ENCODE data around the gene RARRES2. TPM values are rescaled to one million over a fixed set of nuclear protein-coding genes. Genes with fewer than 3 reads are reported as not detected.

RARRES2 gene
- polyA plus RNA-seq, 12 donors = 36.6 to 55.1 (median 47.5) TPM; not detected in 1

DNA sequence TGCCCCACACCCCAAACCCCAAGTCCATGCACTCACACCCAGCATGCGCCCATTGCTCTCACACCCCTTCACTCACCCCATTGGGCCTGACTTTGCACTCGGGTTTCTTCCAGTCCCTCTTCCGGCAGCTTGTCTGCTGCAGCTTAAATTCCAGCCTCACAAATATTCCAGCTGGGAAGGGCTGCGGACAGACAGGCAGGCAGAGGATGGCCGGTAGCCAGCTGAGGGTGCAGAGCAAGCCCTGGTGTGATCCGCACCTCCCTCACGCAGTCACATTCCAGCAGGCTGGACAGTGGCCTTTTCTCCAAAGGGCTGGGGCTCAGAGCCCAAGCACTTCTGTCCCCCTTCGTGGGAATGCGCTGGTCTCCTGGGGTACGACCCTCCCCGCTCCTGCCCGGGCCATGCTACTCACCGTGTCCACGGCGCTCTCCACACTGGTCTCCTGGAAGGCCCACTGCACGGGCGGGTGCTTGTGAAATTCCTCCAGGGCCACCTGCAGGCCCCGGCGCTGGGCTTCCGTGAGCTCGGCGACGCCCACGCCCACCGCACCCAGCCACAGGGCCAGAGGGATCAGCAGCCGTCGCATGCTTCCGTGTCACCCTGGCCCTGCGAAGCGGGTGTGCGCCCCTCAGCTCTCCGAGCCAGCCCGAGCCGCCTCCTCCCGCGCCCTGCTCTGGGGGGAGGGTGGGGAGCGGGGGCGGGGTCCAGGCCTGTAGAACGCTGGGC is 1.2 kb downstream of the RARRES2 start:
- no peak for DNase-seq

DNA sequence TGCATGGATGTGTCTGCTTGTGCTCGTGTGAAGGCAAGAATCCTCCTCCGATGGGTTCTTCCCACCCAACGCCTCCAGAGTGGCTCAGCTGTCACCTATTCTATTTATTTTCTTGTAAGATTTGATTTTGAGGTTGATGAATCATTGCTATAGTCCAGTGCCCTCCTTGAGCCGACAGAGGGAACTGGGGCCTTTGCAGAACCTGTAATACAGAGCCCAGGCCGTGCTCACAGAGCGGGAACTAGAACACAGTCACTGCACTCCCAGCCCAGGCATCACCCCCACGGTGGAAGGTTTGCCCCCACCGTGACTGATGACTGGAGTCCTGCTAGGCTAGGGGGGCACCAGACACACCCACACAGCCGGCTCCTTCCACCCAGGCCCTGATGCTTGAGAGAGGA is 2.0 kb downstream of the RARRES2 start:
- DNase-seq = no peak

DNA sequence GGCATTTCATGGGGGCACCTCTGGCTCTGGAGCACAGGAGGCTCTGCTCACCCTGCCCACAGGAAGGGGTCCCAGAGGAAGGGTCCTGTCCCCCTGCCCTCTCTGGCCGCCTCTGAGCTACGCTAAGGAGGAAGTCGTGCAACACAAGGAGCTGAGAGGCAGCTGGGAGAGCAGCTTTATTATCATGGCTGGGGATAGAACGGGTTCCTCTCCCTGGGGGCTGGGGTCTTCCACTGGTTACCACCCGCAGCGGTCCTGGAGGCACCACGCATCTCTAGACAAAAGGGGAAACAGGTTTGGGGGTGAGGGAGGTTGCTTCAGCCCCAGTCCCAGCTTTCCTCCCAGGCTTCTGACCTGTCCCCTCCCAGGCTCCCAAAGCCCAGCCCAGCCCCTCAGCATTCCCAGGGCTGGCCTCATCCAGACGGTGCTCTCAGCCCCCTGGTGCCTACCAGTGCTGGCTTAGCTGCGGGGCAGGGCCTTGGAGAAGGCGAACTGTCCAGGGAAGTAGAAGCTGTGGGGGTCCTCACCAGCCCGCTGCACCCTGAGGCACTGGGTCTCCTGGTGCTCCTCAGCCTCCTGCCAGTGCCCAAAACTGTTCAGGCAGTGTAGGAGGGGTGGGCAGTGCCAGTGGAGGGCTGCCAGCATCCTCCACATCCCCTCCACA is 3.1 kb downstream of the RARRES2 start:
- DNase-seq = no peak

DNA sequence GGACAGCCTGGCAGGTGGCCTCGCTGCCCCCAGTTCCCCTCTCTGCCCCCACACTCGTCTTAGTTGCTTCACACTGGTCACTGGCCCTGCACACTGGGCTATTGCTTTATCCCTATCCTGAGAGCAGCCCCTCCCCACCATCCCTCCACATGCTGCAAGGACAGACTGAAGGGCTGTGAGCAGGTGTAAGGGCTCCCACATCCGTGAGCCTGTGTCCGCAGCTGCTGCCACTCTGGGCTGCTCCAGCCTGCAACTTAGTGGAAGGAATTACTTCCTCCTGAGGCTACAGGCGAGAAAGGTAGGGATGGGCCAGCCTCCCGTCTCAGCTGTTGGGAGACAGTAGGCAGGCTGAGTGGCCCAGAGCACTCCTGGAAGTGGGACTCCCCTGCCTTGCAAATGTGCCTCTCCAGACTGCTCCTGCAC is 3.8 kb downstream of the RARRES2 start:
- DNase-seq = no peak

DNA sequence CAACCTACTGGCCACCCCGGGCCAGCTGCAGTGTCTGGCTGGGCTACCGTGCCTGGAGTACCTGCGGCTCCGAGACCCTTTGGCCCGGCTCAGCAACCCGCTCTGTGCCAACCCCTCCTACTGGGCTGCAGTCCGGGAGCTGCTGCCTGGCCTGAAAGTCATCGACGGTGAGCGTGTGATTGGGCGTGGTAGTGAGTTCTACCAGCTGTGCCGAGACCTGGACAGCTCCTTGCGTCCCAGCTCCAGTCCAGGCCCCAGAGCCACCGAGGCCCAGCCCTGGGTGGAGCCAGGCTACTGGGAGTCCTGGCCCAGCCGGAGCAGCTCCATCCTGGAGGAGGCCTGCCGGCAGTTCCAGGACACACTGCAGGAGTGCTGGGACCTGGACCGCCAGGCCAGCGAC is 4.2 kb downstream of the RARRES2 start:
- no peak for DNase-seq

DNA sequence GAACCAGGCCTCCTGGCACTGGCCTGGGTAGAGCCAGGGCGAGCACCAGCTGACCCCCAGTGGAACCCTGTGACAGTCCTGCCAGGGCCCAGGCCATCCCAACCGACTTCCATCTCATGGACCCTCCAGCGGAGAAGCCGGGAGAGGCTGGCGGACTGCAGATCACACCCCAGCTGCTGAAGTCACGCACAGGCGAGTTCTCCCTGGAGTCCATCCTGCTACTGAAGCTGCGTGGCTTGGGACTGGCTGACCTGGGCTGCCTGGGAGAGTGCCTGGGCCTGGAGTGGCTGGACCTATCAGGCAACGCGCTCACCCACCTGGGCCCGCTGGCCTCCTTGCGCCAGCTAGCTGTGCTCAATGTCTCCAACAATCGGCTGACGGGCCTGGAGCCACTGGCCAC is 4.7 kb downstream of the RARRES2 start:
- no peak for DNase-seq

DNA sequence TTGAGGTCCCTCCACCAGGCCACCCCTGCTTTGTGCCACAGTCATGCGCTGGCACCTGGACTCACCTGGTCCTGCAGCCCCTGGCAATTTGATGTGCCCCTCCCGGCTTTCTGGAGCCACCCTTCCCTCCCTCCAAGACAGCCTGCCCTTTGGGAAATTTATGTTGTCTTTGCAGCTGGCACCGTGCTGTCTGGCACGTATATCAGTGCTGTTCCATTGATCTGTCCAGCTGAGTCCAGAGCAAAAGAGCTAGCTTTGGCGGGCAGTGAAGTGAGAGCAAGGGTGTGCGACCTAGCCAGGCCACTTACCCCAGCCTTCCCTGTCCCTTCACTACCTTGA is 5.7 kb downstream of the RARRES2 start:
- no peak for DNase-seq

DNA sequence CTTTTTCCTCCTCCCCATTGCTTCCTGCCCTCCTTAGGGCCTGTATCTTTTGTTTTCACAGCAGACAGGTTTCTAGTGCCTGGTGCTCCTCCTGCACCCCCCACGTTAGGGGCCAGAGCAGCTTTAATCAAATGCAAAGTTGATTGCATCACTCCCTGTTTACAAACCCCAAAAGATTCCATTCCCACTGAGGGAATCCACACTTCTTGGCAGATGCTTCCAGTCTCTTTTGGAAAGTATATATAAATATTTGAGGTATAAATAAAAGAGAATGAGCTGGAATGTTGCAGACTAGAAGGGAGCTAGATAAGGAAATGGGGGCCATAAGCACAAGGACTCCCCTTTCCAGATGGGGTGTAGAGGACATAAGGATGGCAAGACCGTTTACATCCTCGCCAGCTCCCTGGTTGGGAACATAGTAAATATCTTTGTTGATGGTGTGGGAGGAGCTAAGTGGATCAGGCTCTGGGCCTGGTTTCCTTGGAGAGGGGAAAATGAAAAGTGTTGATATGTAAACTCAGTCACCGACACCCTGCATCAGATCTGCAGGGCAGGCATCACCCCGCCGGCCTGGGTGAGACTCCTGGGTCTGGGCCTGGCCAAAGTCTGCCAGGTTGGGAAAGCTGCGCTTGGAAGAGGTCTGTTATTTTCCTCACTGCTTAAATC is 6.2 kb downstream of the RARRES2 start:
- DNase-seq = no peak

DNA sequence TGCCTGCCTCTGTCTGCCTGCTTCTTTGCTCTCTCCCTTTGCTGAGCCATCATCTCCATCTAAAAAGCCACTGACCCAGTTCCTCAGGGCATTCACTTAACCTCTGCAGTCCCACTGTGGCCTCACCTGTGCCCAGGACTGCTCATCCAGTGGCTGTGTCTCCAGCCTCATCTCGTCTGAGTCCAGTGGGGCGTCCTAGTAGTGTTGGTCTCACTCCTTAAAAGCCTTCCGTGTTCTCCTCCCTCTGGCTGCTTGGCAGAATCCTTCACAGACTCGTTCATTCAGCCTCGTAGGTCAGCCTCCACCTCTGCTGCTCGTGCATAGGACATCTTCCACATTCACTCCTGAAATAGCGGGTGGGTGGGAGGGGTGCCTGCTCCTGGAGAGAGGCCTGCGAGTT is 7.3 kb downstream of the RARRES2 start:
- no peak for DNase-seq

DNA sequence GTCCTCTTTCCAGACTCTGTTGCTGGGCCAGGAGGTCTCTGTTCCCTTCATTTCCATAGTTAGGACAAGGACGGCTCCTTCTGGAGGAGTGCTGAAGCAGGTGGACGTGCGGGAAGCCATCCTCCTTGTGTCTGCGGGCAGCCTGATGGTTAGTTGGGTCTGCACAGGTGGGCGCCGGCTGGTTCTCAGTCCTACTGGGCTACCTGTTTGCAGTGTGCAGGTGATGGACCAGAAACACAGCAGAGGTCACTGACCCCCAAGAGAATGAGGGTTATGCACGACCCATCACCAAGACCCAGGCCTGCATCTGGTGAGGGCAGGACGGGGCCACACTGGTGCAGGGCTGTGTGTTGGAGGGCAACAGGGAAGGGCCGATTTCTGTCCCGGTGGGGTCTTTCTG is 7.8 kb downstream of the RARRES2 start:
- DNase-seq = no peak

DNA sequence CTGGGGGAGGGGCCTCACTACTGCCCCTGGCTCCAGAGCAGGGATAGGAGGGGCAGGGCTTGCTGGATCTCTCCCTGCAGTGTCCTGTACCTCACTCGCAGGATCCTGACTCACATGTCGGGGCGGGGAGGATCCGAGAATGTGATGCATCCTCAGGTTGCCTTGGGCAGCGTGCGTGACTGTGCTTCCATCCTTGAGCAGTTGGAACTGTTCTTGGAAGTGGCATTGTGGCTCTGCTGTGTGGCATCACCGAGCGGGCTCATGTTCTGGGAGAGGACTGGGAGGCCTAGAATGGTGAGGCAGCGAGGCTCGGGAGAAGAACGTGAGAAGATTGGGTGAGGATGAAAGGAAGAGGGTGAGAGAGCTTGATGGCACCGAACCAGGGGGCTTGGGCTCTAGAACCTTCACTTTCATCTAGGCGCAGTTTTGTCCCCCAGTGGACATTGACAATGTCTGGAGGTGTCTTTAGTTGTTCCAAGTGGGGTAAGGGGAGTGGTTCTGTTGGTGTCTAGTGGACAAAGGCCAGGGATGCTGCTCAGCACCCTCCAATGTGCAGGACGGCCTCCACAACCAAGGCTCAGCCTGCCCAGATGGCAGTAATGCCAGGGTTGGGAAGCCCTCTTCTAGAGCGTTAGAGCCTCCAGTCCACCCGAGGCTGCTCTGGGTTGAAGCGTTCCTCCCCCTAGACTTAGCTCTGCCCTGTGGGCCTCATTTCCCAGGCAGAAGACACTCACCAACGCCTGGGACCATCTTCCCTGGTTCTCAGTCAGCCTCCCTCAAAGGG is 8.4 kb downstream of the RARRES2 start:
- DNase-seq = no peak

DNA sequence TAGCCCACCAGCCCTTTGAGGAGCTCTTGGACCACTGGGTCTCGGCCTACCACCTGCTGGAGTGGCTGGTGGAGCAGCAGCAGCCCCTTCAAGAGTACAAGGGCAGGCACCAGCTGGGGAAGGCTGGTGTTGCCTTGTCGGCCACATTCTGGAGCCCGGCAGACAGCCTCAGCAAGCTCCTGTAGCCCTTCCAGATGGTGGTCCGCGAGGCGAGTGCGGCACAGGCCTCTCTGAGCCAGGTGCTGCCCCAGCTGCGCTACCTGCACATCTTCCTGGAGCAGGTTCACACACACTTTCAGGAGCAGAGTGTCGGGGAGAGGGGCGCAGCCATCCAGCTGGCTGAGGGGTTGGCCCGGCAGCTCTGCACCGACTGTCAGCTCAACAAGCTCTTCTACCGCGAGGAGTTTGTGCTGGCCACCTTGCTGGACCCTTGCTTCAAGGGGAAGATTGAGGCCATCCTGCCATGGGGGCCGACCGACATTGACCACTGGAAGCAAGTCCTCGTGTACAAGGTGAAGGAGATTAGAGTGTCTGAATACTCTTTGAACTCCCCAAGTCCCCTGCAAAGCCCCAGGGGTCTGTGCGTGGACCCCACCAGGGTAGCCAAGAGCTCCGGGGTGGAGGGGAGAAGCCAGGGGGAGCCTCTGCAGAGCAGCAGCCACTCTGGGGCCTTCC is 11.1 kb downstream of the RARRES2 start:
- DNase-seq = no peak

DNA sequence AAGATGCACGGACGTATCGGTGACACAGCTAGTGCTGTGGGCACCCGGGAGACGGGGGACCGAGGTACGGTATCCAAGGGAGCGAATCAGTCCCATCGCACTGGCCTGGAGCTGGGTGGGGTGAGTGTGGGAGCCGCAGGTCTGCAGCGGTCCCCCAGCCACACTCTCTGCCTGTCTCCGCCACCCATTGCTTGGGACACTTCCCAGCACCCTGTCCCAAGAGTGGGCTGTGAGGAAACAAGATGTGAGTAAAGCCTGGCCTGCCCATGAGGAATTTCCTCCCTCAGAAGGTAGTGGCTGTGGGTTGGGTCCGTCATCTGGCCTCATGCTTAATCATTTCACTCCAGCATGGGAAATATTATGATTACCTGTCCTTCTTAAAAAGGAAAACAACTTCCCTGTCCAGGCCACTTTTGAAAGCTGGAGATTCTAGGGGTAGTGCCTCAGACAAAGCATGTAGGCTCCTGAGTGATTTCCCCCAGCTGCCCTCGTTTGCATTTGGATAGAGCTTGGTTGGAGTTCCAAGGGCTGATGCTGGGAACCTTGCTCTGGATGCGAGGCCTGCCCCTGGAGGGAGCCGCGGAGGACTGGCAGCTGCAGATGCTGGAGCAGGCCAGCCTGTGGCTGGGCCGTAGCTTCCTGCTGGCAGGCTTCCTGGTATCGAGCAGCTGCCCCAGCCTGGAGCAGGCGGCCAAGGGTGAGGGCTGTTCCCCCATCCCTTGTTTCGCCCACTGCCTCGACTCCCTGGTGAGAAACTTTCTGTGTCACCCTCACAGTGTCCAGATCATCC is 11.9 kb downstream of the RARRES2 start:
- no peak for DNase-seq

DNA sequence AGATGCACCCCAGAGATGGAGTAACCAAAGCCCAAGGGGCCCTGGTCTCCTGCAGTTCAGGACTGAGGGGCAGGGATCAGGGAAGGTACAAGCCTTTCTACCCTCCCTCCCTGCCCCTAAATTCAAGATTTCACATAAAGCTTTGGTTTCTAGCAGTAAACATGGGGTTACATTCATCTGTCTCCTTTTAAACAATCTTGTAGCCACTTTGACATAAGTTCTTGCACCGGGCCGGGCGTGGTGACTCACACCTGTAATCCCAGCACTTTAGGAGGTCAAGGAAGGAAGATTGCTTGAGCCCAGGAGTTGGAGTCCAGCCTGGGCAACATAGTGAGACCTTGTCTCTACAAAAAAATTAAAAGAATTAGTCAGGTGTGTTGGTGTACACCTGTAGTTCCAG is 14.1 kb downstream of the RARRES2 start:
- DNase-seq = no peak

DNA sequence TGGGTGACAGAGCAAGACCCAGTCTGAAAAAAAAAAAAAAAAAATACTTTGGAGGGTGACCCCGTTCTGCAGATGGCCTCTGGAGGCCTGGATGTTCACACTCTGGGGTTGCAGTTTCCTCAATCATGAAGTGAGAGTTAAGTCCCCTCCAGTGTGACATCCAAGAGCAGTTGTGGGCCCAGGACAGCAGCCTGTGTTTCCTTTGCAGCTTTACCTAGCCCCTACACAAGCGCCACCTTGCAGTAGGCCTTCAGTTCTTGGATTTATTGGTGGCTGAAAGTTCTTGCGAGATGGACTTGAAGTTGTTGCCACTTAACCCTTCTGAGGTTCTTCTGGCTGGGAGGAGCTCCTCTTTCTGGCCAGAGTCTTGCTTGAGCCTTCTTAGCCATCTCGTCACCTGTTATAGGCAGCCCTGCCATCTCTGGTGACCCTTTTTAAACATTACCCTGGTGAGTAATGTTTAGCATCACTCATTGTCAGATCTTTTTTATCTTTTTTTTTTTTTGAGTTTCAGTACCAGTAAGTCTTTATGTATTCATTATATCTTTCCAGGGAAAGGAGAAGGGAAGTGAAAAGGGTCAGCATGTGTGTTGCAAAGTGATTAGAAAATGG is 14.7 kb downstream of the RARRES2 start:
- no peak for DNase-seq

DNA sequence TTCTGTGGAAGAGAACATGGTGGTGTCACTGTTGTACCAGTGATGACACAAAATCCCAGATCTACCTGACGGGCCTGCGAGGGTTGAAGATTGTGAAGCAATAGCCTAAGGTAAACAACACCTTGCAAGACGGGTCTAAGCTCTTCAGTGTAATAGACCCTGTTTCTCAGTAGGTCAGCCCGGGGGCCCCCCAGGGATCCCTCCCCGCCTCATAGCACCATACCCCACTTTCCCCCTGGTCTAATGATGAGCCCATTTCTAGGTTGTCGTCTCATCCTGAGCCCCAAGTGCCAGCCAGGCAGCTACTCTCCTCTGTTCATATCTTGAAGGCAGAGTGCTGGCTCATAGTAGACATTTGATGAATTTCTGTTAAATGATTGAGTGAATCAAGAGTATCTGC is 15.5 kb downstream of the RARRES2 start:
- no peak for DNase-seq

DNA sequence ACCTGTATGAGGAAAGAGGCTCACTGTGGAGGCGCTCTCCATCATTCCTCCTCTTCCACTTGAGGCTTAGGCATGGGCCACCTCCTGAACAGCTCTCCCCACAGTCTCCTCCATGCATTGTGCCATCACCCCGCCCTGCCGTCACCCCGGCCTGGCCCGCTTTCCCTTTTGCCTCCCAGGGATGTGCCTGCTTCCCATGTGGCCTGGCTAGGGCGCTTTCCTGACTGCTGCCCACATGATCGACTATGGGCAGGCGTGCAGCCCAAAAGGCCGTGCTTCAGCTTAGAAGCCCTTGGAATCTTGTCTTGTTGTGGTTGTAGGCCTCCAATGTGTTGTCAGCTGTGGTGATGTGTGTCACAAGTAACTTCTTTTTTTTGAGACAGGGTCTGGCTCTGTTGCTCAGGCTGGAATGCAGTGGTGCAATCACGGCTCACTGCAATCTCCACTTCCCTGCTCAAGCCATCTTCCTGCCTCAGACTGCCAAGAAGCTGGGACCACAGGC is 16.3 kb downstream of the RARRES2 start:
- DNase-seq = no peak

DNA sequence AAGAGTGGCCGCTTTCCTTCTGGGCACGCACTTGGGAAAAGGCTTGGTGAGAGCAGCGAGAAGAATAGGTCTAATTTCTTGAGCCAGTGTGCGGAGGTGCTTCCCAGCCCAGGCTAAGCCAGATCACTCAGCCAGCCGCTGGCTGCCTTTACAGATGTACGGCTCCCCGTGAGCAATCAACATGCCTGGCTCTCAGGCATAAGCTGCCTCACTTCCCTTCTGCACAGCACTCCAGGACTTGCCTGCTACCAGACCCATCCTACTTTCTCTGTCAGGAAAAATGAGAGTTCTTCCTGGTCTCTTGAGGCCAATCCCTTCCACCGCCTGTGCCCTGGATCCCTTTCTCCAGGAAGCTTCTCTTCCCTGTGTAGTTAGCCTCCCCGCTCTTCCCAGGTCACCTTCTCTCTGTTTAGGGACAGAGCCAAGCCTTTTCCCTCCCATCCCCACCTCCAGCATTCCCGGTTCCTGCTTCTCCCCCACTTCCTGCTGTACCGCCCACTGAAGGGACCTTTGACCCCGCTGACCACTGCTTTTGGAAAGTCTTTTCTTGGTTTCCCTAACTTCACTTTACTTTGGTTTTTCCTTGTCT is 17.0 kb downstream of the RARRES2 start:
- no peak for DNase-seq

DNA sequence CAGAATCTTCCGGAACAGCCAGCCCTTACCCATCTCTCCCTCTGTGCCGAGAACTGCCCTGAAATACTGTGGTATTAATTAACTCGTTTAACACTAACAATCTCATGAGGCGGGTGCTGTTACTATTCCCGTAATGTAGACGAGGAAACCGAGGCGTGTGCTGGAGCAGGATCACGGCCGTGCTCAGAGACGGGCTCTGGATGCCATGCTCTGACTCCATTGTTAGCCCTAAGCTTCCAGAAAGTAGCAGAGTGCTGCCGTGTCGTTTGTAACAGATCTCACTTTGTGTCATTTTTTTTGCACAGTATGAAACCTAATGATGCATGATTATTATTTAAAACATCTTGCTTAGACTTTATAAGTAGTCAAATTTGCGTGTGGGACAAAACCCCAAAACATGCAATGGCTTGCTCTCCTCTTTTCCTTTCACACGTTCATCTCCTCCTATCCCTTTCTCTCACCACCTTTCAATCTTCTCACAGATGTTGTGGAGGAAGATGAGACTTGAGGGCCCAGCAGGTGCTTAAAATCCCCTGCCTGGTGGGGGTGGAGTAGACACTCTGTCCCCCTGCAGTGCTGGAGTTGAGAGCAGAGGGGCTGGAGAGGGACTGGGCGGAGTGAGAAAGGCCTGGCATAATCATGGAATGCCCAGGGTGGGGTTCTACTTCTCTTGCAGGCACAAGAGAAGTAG is 17.6 kb downstream of the RARRES2 start:
- DNase-seq = no peak
